Measurements from ENCODE around the gene ONECUT3.
A peak's percentile ranks its signal among the peaks of the same experiment; 100 is the strongest.

ONECUT3 gene

DNA sequence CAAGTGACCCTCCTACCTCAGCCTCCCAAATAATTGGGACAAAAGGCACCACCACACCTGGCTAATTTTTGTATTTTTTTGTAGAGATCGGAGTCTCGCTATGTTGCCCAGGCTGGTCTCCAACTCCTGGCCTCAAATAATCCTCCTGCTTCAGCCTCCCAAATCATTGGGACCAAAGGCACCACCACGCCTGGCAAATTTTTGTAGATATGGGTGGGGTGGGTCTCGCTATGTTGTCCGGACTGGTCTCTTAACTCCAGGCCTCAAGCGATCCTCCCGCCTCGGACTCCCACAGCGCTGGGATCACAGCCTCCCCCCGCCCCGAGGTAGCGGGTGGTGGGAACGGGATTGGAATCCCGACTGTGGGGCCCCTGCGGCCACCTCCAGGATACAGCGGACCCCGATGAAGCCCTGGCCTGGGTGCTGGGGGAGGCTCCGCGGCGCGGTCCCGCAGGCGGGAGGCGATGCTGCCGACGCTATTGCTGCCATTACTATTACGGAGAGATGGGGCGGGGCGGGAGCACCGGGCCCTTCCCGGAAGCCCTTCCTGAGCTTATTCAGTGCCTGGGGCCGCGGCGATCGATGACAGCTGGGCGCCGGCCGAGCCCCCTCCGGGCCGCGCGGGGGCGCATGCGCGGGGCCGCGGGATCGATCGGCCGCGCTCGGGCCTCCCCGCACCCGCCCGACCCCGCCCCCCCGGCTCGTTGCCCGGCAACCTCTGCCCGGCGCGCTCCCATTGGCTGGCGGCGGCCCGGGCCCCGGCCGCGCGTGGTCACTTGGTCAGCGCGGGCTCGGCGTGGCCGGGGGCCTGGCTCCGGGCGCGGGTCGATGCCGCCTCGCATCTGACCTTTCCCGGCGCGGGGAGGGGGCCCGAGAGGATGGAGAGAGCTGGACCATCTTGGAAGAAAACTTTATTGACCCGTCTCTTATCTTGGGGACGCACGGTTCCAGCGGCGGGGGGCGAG, 27.9 kb upstream of the ONECUT3 start:
- in situ Hi-C loops (cut with HindIII; ENCODE audit: low pct_unique_long_range_greater_than_20kb, low sequenced_read_pairs), result no loop called here
- no peak for TF ChIP-seq JUND (IDR thresholded peaks at IDR 0.05; ENCODE audit: low read depth)
- peak; percentile 67 to 97 for DNase-seq (ENCODE audit: low read depth in 1 of 2, low spot score in 1 of 2)

GRCh38 chr19:1728816-1729567, 24.3 kb upstream of the ONECUT3 start:
- in situ Hi-C loops (cut with HindIII; ENCODE audit: low pct_unique_long_range_greater_than_20kb, low sequenced_read_pairs), result no loop called here
- no peak for DNase-seq (ENCODE audit: low read depth in 1 of 2, low spot score in 1 of 2)
- no peak for TF ChIP-seq JUND (IDR thresholded peaks at IDR 0.05; ENCODE audit: low read depth)

- no peak for TF ChIP-seq JUND (IDR thresholded peaks at IDR 0.05; ENCODE audit: low read depth)
- DNase-seq (ENCODE audit: low read depth in 1 of 2, low spot score in 1 of 2), result no peak
- in situ Hi-C loops (cut with HindIII; ENCODE audit: low pct_unique_long_range_greater_than_20kb, low sequenced_read_pairs), result no loop called here
These were observed 23.8 kb upstream of the ONECUT3 start for GRCh38 chr19:1729568-1729925.

GRCh38 chr19:1730157-1730556, 23.1 kb upstream of the ONECUT3 start:
- no peak for DNase-seq (ENCODE audit: low read depth in 1 of 2, low spot score in 1 of 2)
- TF ChIP-seq JUND (IDR thresholded peaks at IDR 0.05; ENCODE audit: low read depth), result no peak
- in situ Hi-C loops (cut with HindIII; ENCODE audit: low pct_unique_long_range_greater_than_20kb, low sequenced_read_pairs), result no loop called here

- in situ Hi-C loops (cut with HindIII; ENCODE audit: low pct_unique_long_range_greater_than_20kb, low sequenced_read_pairs), result no loop called here
- TF ChIP-seq JUND (IDR thresholded peaks at IDR 0.05; ENCODE audit: low read depth), result no peak
- DNase-seq (ENCODE audit: low read depth in 1 of 2, low spot score in 1 of 2), result no peak
These were observed 18.9 kb upstream of the ONECUT3 start for GRCh38 chr19:1734321-1734966.

DNA sequence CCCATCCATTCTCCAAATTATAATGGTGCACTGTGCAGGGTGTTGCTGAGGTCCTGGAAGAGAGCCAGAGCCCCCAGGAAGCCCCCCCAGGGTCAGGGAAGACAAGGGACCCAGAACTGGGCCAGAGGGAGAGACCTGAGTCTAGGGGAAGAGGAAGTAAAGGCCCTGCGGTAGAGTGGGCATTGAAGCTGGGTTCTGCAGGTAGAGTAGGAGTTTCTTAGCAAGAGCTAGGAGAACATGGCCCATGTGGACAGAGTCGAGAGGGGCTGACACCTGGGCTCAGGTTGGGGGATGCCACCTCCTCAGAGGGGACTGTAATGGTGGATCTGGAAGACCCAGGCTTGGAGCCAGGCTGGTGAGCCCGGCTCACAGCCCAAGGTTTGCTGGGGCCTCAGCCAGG, 17.0 kb upstream of the ONECUT3 start:
- TF ChIP-seq JUND (IDR thresholded peaks at IDR 0.05; ENCODE audit: low read depth), result no peak
- in situ Hi-C loops (cut with HindIII; ENCODE audit: low pct_unique_long_range_greater_than_20kb, low sequenced_read_pairs), result no loop called here
- DNase-seq (ENCODE audit: low read depth in 1 of 2, low spot score in 1 of 2), result no peak

GRCh38 chr19:1736927-1737326, 16.4 kb upstream of the ONECUT3 start:
- TF ChIP-seq JUND (IDR thresholded peaks at IDR 0.05; ENCODE audit: low read depth), result no peak
- no peak for DNase-seq (ENCODE audit: low read depth in 1 of 2, low spot score in 1 of 2)
- in situ Hi-C loops (cut with HindIII; ENCODE audit: low pct_unique_long_range_greater_than_20kb, low sequenced_read_pairs), result no loop called here

DNA sequence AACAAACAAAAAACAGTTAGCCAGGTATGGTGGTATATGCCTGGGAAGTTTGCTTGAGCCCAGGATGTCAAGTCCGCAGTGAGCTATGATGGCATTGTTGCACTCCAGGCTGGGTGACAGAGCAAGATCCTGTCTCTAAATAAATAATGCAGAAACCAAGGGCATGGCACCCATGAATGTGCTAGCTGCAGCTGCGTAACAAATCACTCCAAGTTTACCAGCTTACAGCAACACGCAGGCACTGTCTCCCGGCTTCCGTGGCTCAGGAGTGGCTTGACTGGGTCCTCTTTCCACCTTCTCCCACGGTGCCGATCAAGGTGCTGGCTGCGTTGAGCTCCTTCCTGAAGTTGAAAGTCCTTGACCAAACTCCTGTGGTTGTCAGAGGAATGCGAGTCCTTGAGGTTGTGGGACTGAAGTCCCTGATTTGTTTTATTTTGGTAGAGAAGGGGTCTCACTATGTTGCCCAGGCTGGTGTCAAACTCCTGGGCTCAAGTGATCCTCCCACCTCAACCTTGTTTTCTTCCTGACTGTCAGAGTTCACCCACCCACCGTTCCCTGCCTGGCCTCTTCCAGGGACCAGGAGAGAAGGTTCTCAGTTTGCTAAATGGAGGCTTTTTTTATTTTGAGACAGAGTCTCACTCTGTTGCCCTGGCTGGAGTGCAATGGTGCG, 13.2 kb upstream of the ONECUT3 start:
- in situ Hi-C loops (cut with HindIII; ENCODE audit: low pct_unique_long_range_greater_than_20kb, low sequenced_read_pairs), result no loop called here
- TF ChIP-seq JUND (IDR thresholded peaks at IDR 0.05; ENCODE audit: low read depth), result no peak
- no peak for DNase-seq (ENCODE audit: low read depth in 1 of 2, low spot score in 1 of 2)

DNA sequence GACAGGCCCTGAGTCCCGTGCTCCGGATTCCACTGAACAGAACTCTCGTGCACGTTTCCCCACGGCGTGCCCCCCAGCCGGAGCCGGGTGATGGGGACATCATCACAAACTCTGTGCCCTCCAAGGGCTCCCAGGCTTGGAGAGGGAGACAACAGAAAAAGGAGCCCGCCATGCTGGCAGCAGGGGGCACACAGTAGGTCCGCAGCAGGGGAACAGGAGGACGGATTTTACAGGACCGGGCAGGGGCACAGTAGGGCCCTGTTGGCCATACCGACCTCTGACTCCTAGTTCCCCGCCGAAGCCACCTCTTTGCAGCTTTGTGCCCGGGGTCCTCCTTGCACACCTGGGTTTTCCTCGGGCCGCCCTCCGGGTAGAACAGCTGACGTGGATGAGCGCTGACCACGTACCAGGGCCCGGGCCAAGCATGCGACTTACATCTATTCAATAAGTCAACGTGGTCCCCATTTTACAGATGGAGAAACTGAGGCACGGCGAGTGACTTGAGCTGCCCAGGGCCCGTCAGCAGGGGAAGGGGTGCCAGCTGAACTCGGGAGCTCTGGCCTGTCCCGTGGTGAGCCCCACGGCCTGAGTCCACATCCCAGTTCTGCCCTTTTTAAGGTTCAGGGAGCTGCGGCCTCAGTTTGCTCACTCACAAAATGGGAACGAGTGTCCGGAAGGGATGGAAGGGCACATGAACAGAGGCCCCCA, 10.2 kb upstream of the ONECUT3 start:
- in situ Hi-C loops (cut with HindIII; ENCODE audit: low pct_unique_long_range_greater_than_20kb, low sequenced_read_pairs), result no loop called here
- DNase-seq (ENCODE audit: low read depth in 1 of 2, low spot score in 1 of 2), result no peak
- no peak for TF ChIP-seq JUND (IDR thresholded peaks at IDR 0.05; ENCODE audit: low read depth)

- in situ Hi-C loops (cut with HindIII; ENCODE audit: low pct_unique_long_range_greater_than_20kb, low sequenced_read_pairs), result no loop called here
- no peak for TF ChIP-seq JUND (IDR thresholded peaks at IDR 0.05; ENCODE audit: low read depth)
- DNase-seq (ENCODE audit: low read depth in 1 of 2, low spot score in 1 of 2), result no peak
These were observed 9.1 kb upstream of the ONECUT3 start for GRCh38 chr19:1744133-1744665.

- TF ChIP-seq JUND (IDR thresholded peaks at IDR 0.05; ENCODE audit: low read depth), result no peak
- DNase-seq (ENCODE audit: low read depth in 1 of 2, low spot score in 1 of 2), result no peak
- in situ Hi-C loops (cut with HindIII; ENCODE audit: low pct_unique_long_range_greater_than_20kb, low sequenced_read_pairs), result no loop called here
These were observed 8.3 kb upstream of the ONECUT3 start for GRCh38 chr19:1744822-1745563.
